ENCODE data around the gene PPM1F.

PPM1F gene

GRCh38 chr22:21966643-21967516, 14.2 kb upstream of the PPM1F start:
- Histone ChIP-seq H3K9me3 (no peaks in the 10 kb centered on the region), H3K27me3 (no peaks in the 10 kb centered on the region), H3K4me1 (no peaks in the 10 kb centered on the region), H3K36me3 (peaks cover 82% of the 10 kb centered on the region), H3K4me3 (ENCODE audit: low read depth, low read length) (no peak overlapping the region)
- DNase-seq, result no peak
- no peak for TF ChIP-seq CTCF (IDR thresholded peaks at IDR 0.05; ENCODE audit: low read depth, low read length)

GRCh38 chr22:21965762-21966288, 13.2 kb upstream of the PPM1F start:
- H3K9me3 ChIP-seq, result no peaks in the 10 kb centered on the region
- H3K4me3 ChIP-seq (ENCODE audit: low read depth, low read length), result no peak overlapping the region
- H3K4me1 ChIP-seq, result no peaks in the 10 kb centered on the region
- no peak for TF ChIP-seq CTCF (IDR thresholded peaks at IDR 0.05; ENCODE audit: low read depth, low read length)
- peaks cover 82% of the 10 kb centered on the region for H3K36me3 ChIP-seq
- H3K27me3 ChIP-seq, result no peaks in the 10 kb centered on the region
- DNase-seq, result no peak

GRCh38 chr22:21964918-21965484, 12.4 kb upstream of the PPM1F start:
- no peak for DNase-seq
- Histone ChIP-seq H3K9me3 (no peaks in the 10 kb centered on the region), H3K36me3 (peaks cover 76% of the 10 kb centered on the region), H3K27me3 (no peaks in the 10 kb centered on the region), H3K4me3 (ENCODE audit: low read depth, low read length) (no peak overlapping the region), H3K4me1 (no peaks in the 10 kb centered on the region)
- no peak for TF ChIP-seq CTCF (IDR thresholded peaks at IDR 0.05; ENCODE audit: low read depth, low read length)

GRCh38 chr22:21964234-21964633, 11.6 kb upstream of the PPM1F start:
- H3K4me1 ChIP-seq, result no peaks in the 10 kb centered on the region
- TF ChIP-seq CTCF (IDR thresholded peaks at IDR 0.05; ENCODE audit: low read depth, low read length), result no peak
- H3K36me3 ChIP-seq, result peaks cover 77% of the 10 kb centered on the region
- H3K27me3 ChIP-seq, result no peaks in the 10 kb centered on the region
- no peak for DNase-seq
- no peaks in the 10 kb centered on the region for H3K9me3 ChIP-seq
- no peak overlapping the region for H3K4me3 ChIP-seq (ENCODE audit: low read depth, low read length)

- Histone ChIP-seq H3K9me3 (no peaks in the 10 kb centered on the region), H3K4me3 (ENCODE audit: low read depth, low read length) (no peak overlapping the region), H3K36me3 (peaks cover 78% of the 10 kb centered on the region), H3K4me1 (no peaks in the 10 kb centered on the region), H3K27me3 (no peaks in the 10 kb centered on the region)
- no peak for TF ChIP-seq CTCF (IDR thresholded peaks at IDR 0.05; ENCODE audit: low read depth, low read length)
- DNase-seq, result no peak
These were observed 11.2 kb upstream of the PPM1F start for GRCh38 chr22:21963790-21964211.

- peaks cover 81% of the 10 kb centered on the region for H3K36me3 ChIP-seq
These were observed 10.6 kb upstream of the PPM1F start for GRCh38 chr22:21963286-21963685.

More at GRCh38 chr22:21963286-21963685, 10.6 kb upstream of the PPM1F start:
- Histone ChIP-seq H3K4me3 (ENCODE audit: low read depth, low read length) (no peak overlapping the region), H3K4me1 (no peaks in the 10 kb centered on the region), H3K9me3 (no peaks in the 10 kb centered on the region), H3K27me3 (no peaks in the 10 kb centered on the region)
- no peak for DNase-seq
- no peak for TF ChIP-seq CTCF (IDR thresholded peaks at IDR 0.05; ENCODE audit: low read depth, low read length)

Data from BE2C (cell line).